Measurements from ENCODE around the gene SLC22A23. TPM values are rescaled to one million over a fixed set of nuclear protein-coding genes. Genes with fewer than 3 reads are reported as not detected.
A peak's percentile ranks its signal among the peaks of the same experiment; 100 is the strongest.

Gene SLC22A23
- total RNA-seq, 1 experiment from 2014 or later, result 6.8 TPM

DNA sequence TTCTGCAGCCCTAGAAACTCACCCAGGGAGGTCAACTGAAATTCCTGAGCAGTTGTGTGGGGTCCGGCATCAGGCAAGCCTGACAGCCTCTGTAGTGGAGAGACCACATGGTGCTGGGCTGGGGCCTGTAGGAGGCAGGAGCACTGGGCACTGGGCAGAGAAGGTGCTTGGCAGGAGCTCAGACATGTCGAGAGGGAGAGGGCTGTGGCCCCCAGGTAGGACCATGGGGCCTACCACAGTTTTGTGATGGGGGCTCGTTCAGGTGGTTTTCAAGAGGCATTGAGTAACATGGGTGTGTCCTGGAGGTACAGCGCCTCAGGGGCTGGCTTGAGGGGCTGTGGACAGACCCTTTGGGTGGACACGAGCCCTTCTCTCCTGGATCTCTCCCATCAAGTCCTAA lies 15.9 kb downstream of the SLC22A23 start:
- H3K4me3 Mint-ChIP-seq, result no peak overlapping the region
- Histone ChIP-seq H3K27me3 (ENCODE audit: insufficient read depth, low read length) (no peaks in the 10 kb centered on the region), H4K20me1 (ENCODE audit: control insufficient read depth, insufficient read depth, insufficient read length) (no peaks in the 10 kb centered on the region), H4K8ac (replicated peaks; ENCODE audit: insufficient read length, low read depth, low read length) (no peak overlapping the region), H3K27ac (ENCODE audit: insufficient read length, low read depth, low read length) (no peak overlapping the region), H2BK15ac (ENCODE audit: low read depth, low read length) (no peak overlapping the region), H3K18ac (ENCODE audit: insufficient read length, low read depth, low read length) (no peak overlapping the region), H3K4me2 (ENCODE audit: insufficient read depth, insufficient read length, low read length) (no peak overlapping the region), H2AK5ac (ENCODE audit: insufficient read length, low read length) (no peak overlapping the region), H3K56ac (ENCODE audit: insufficient read length, low read depth, low read length) (no peak overlapping the region), H3T11ph (ENCODE audit: low read length) (no peak overlapping the region), H4K91ac (ENCODE audit: insufficient read length, low read depth, low read length) (no peak overlapping the region), H2BK5ac (ENCODE audit: insufficient read length, low read length) (no peak overlapping the region), H2AFZ (ENCODE audit: low read length) (no peak overlapping the region), H3K79me2 (ENCODE audit: insufficient read depth, low read length) (peaks cover 6% of the 10 kb centered on the region; the same call in 1 of the 2 replicates), H2BK20ac (ENCODE audit: low read depth, low read length, poor library complexity, severe bottlenecking) (no peak overlapping the region), H3K9me3 (ENCODE audit: control insufficient read depth, low read depth, low read length) (no peaks in the 10 kb centered on the region), H3K4ac (ENCODE audit: low read depth, low read length) (no peak overlapping the region), H3K23ac (ENCODE audit: insufficient read length, low read depth, low read length) (no peak overlapping the region), H4K5ac (ENCODE audit: insufficient read length, low read depth, low read length) (no peak overlapping the region), H2BK12ac (ENCODE audit: insufficient read length, low read depth, low read length) (no peak overlapping the region), H2BK120ac (ENCODE audit: low read depth, low read length, poor library complexity, severe bottlenecking) (no peak overlapping the region), H3K4me1 (ENCODE audit: insufficient read depth, low read length) (peaks cover 2% of the 10 kb centered on the region; the same call in 1 of the 2 replicates), H3K79me1 (ENCODE audit: insufficient read depth, low read depth, low read length, poor library complexity, severe bottlenecking) (no peaks in the 10 kb centered on the region), H3K14ac (ENCODE audit: insufficient read depth, low read length) (no peak overlapping the region), H3K9ac (ENCODE audit: extremely low read depth, insufficient read length, low read length) (no peak overlapping the region), H3K23me2 (ENCODE audit: insufficient read length, low read depth, low read length, poor library complexity, severe bottlenecking) (no peaks in the 10 kb centered on the region)
- peaks cover 7 to 35% (median 13%) of the 10 kb centered on the region in 3 experiments; a peak in 6 of 7 replicates for H3K36me3 Mint-ChIP-seq (ENCODE audit: insufficient read depth in 1 of 3, low read depth in 3 of 3)
- WGBS (ENCODE audit: extremely low coverage, insufficient read length, low lambda C conversion rate), result no CpG with 5 or more reads among the region's 5 CpGs
- peak overlapping the region in 1 of 3 experiments; percentile 70; a peak in 1 of 7 replicates for H3K27ac Mint-ChIP-seq
- peaks cover 28 to 31% of the 10 kb centered on the region in 2 experiments for H3K4me1 Mint-ChIP-seq
- no peaks in the 10 kb centered on the region for H3K27me3 Mint-ChIP-seq (ENCODE audit: low read depth)
- DNase-seq, result no peak
- H3K9me3 Mint-ChIP-seq, result peaks cover 0 to 3% of the 10 kb centered on the region in 2 experiments; a peak in 1 of 5 replicates
- TF ChIP-seq, protein P1, sequence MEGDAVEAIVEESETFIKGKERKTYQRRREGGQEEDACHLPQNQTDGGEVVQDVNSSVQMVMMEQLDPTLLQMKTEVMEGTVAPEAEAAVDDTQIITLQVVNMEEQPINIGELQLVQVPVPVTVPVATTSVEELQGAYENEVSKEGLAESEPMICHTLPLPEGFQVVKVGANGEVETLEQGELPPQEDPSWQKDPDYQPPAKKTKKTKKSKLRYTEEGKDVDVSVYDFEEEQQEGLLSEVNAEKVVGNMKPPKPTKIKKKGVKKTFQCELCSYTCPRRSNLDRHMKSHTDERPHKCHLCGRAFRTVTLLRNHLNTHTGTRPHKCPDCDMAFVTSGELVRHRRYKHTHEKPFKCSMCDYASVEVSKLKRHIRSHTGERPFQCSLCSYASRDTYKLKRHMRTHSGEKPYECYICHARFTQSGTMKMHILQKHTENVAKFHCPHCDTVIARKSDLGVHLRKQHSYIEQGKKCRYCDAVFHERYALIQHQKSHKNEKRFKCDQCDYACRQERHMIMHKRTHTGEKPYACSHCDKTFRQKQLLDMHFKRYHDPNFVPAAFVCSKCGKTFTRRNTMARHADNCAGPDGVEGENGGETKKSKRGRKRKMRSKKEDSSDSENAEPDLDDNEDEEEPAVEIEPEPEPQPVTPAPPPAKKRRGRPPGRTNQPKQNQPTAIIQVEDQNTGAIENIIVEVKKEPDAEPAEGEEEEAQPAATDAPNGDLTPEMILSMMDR (conservative IDR thresholded peaks at IDR 0.05), result no peak
